Loucy (cell line): ENCODE results near the gene PALD1.

Experiments used
- H2AFZ ChIP-seq: fragments of 200-600 bp; sonication (generic); 2 replicates; pipeline ENCODE4 v1.6.0; 2016; ENCODE audit warnings: antibody characterized with exemption, mild to moderate bottlenecking, low read length, moderate library complexity
- H3F3A ChIP-seq: fragments of 200-600 bp; 2 replicates; pipeline ENCODE4 v1.6.0; 2016; ENCODE audit warnings: antibody characterized with exemption, low read depth, mild to moderate bottlenecking
- H3K27me3 ChIP-seq: fragments of 200-600 bp; sonication (generic); 2 replicates; pipeline ENCODE4 v1.6.1; 2014; ENCODE audit warnings: low read length, mild to moderate bottlenecking; ENCODE audit not compliant: insufficient read depth, poor library complexity, severe bottlenecking
- H3K36me3 ChIP-seq: fragments of 200-600 bp; sonication (generic); 2 replicates; pipeline ENCODE4 v1.6.1; 2016; ENCODE audit warnings: low read length; ENCODE audit not compliant: insufficient read depth
- H3K4me1 ChIP-seq: fragments of 200-600 bp; sonication (generic); 2 replicates; pipeline ENCODE4 v1.5.1; 2014; ENCODE audit warnings: low read length, mild to moderate bottlenecking; ENCODE audit not compliant: insufficient read depth, poor library complexity, severe bottlenecking
- H3K4me2 ChIP-seq: fragments of 200-600 bp; sonication (generic); 2 replicates; pipeline ENCODE4 v1.6.0; 2014; ENCODE audit warnings: antibody characterized with exemption, low read length, low read depth, mild to moderate bottlenecking; ENCODE audit not compliant: poor library complexity, severe bottlenecking
- H3K4me3 ChIP-seq: fragments of 200-600 bp; sonication (generic); 2 replicates; pipeline ENCODE4 v1.5.1; 2014; ENCODE audit warnings: low read length, mild to moderate bottlenecking, mixed read lengths; ENCODE audit not compliant: poor library complexity, severe bottlenecking
- H3K79me2 ChIP-seq: fragments of 200-600 bp; sonication (generic); 2 replicates; pipeline ENCODE4 v1.6.1; 2014; ENCODE audit warnings: low read length; ENCODE audit not compliant: insufficient read depth
- H3K9ac ChIP-seq: fragments of 200-600 bp; sonication (generic); 2 replicates; pipeline ENCODE4 v1.6.0; 2014; ENCODE audit warnings: mild to moderate bottlenecking, low read depth, low read length, moderate library complexity; ENCODE audit not compliant: poor library complexity, severe bottlenecking
- H3K9me2 ChIP-seq: fragments of 200-600 bp; sonication (generic); replicated peaks from 2 replicates; pipeline ENCODE4 v1.6.1; 2016; ENCODE audit warnings: low read depth, low read length, mixed read lengths
- H3K9me3 ChIP-seq: fragments of 200-600 bp; sonication (generic); 2 replicates; pipeline ENCODE4 v1.6.1; 2014; ENCODE audit warnings: mild to moderate bottlenecking, antibody characterized with exemption, low read length, low read depth; ENCODE audit not compliant: insufficient read depth
- H4K20me1 ChIP-seq: fragments of 200-600 bp; sonication (generic); 2 replicates; pipeline ENCODE4 v1.6.0; 2014; ENCODE audit warnings: antibody characterized with exemption, low read length, mild to moderate bottlenecking; ENCODE audit not compliant: insufficient read depth, poor library complexity, severe bottlenecking
- CTCF ChIP-seq: fragments of 200-600 bp; sonication (generic); conservative IDR thresholded peaks from 2 replicates; pipeline ENCODE4 v1.5.1; 2014; ENCODE audit warnings: mild to moderate bottlenecking, antibody characterized with exemption, low read length
- EZH2phosphoT487 ChIP-seq: fragments of 200-600 bp; IDR thresholded peaks from 2 replicates; pipeline ENCODE4 v1.6.1; 2018; ENCODE audit warnings: antibody characterized with exemption, mild to moderate bottlenecking, moderate library complexity, borderline replicate concordance

The PALD1 gene

GRCh38 chr10:70549962-70550458 lies 71.4 kb downstream of the PALD1 start:
- peaks cover 13% of the 10 kb centered on the region; the same call in 1 of the 2 replicates for H3K36me3 ChIP-seq
- no peaks in the 10 kb centered on the region for H3K4me1 ChIP-seq
- H3K9me2 ChIP-seq: no peaks in the 10 kb centered on the region
- H3K4me3 ChIP-seq: no peak overlapping the region
- H3K79me2 ChIP-seq: no peaks in the 10 kb centered on the region
- H3K9me3 ChIP-seq: no peaks in the 10 kb centered on the region
- H3F3A ChIP-seq: no peaks in the 10 kb centered on the region
- H3K4me2 ChIP-seq: no peak overlapping the region
- H2AFZ ChIP-seq: no peak overlapping the region
- no peaks in the 10 kb centered on the region for H4K20me1 ChIP-seq
- peak; percentile 88 for TF ChIP-seq CTCF
- no peak for TF ChIP-seq EZH2phosphoT487
- no peaks in the 10 kb centered on the region for H3K27me3 ChIP-seq
- H3K9ac ChIP-seq: no peak overlapping the region

DNA sequence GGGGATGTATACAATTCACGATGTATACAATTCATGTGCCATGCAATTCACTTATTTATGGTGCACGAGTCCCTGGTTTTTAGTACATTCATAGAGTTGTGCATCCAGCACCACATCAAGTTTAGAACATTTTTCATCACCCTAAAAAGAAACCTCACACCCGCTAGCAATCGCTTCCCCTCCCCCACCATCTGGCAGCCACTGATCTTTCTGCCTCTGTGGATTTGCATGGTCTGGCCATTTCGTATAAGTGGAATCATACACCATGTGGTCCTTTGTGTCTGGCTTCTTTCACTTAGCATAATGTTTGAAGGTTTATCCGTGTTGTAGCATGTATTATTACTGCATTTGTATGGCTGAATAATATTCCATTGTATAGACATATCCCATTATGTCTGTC lies 71.9 kb downstream of the PALD1 start:
- no peaks in the 10 kb centered on the region for H3K79me2 ChIP-seq
- no peak overlapping the region for H3K4me3 ChIP-seq
- no peaks in the 10 kb centered on the region for H3K27me3 ChIP-seq
- H3K36me3 ChIP-seq: peaks cover 13% of the 10 kb centered on the region; the same call in 1 of the 2 replicates
- no peaks in the 10 kb centered on the region for H4K20me1 ChIP-seq
- no peak for TF ChIP-seq EZH2phosphoT487
- no peak for TF ChIP-seq CTCF
- no peaks in the 10 kb centered on the region for H3K9me3 ChIP-seq
- no peaks in the 10 kb centered on the region for H3F3A ChIP-seq
- no peaks in the 10 kb centered on the region for H3K4me1 ChIP-seq
- H3K9me2 ChIP-seq: no peaks in the 10 kb centered on the region
- H2AFZ ChIP-seq: no peak overlapping the region
- H3K9ac ChIP-seq: no peak overlapping the region
- H3K4me2 ChIP-seq: no peak overlapping the region

DNA sequence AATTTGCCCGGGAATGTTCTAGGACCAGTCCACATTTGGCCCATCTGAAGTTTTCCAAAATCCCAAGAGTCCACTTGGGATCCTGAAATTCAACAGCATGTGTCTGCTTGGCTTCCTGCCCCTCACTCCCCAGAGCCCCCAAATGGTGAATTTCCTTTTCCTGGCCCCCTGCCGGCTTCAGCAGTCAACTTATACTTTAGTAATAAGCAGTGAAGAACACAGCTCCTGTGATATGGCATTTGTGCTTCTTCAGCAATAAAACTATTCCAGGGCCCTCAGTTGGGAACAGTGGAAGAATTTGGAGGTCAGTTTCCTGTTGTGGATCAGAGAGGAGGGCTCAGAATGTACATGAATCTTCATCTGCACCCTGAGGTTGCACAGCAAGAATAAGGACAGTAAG lies 72.9 kb downstream of the PALD1 start:
- H2AFZ ChIP-seq: no peak overlapping the region
- no peaks in the 10 kb centered on the region for H4K20me1 ChIP-seq
- no peak overlapping the region for H3K9ac ChIP-seq
- H3K9me3 ChIP-seq: no peaks in the 10 kb centered on the region
- H3K79me2 ChIP-seq: no peaks in the 10 kb centered on the region
- no peak for TF ChIP-seq CTCF
- TF ChIP-seq EZH2phosphoT487: no peak
- no peaks in the 10 kb centered on the region for H3K4me1 ChIP-seq
- H3F3A ChIP-seq: no peaks in the 10 kb centered on the region
- H3K27me3 ChIP-seq: no peaks in the 10 kb centered on the region
- peaks cover 13% of the 10 kb centered on the region; the same call in 1 of the 2 replicates for H3K36me3 ChIP-seq
- H3K4me3 ChIP-seq: no peak overlapping the region
- H3K9me2 ChIP-seq: no peaks in the 10 kb centered on the region
- H3K4me2 ChIP-seq: no peak overlapping the region
